ENCODE measurements around the gene DAB1. TPM values are rescaled to one million over a fixed set of nuclear protein-coding genes. Genes with fewer than 3 reads are reported as not detected.

The DAB1 gene
- polyA plus RNA-seq, 3 donors: not detected

GRCh38 chr1:57319165-57319564 lies 104.7 kb downstream of the DAB1 start:
- Histone ChIP-seq H3K36me3 (replicated peaks in 1 of 2; ENCODE audit: control insufficient read depth in 1 of 2, insufficient read depth in 2 of 2, low read length in 2 of 2) (no peaks in the 10 kb centered on the region), H2AFZ (ENCODE audit: insufficient read depth, low read depth, low read length, poor library complexity, severe bottlenecking) (no peak overlapping the region), H3K27ac (ENCODE audit: low read depth in 1 of 2, low read length in 2 of 2) (no peak overlapping the region), H3K79me2 (ENCODE audit: insufficient read depth, low read length) (no peaks in the 10 kb centered on the region), H3K4me1 (ENCODE audit: control insufficient read depth in 1 of 2, insufficient read depth in 2 of 2, low read length in 2 of 2) (no peaks in the 10 kb centered on the region), H3K4me2 (replicated peaks; ENCODE audit: extremely low read depth, low read length, poor library complexity, severe bottlenecking) (no peak overlapping the region), H3K27me3 (ENCODE audit: control insufficient read depth in 2 of 2, insufficient read depth in 2 of 2, low read length in 2 of 2) (no peaks in the 10 kb centered on the region), H3K9ac (ENCODE audit: insufficient read depth, low read length, poor library complexity, severe bottlenecking) (no peak overlapping the region), H4K20me1 (ENCODE audit: insufficient read depth, low read length) (no peaks in the 10 kb centered on the region), H3K4me3 (replicated peaks in 1 of 3; ENCODE audit: low read depth in 2 of 3, low read length in 3 of 3) (no peak overlapping the region), H3K9me3 (replicated peaks in 1 of 2; ENCODE audit: control insufficient read depth in 1 of 2, insufficient read depth in 1 of 2, low read length in 2 of 2) (no peaks in the 10 kb centered on the region)
- peaks cover 0 to 11% (median 5%) of the 10 kb centered on the region in 7 donors for H3K9me3 Mint-ChIP-seq
- intact Hi-C loops (cut with micrococcal nuclease): no loop called here
- TF ChIP-seq, protein P1, sequence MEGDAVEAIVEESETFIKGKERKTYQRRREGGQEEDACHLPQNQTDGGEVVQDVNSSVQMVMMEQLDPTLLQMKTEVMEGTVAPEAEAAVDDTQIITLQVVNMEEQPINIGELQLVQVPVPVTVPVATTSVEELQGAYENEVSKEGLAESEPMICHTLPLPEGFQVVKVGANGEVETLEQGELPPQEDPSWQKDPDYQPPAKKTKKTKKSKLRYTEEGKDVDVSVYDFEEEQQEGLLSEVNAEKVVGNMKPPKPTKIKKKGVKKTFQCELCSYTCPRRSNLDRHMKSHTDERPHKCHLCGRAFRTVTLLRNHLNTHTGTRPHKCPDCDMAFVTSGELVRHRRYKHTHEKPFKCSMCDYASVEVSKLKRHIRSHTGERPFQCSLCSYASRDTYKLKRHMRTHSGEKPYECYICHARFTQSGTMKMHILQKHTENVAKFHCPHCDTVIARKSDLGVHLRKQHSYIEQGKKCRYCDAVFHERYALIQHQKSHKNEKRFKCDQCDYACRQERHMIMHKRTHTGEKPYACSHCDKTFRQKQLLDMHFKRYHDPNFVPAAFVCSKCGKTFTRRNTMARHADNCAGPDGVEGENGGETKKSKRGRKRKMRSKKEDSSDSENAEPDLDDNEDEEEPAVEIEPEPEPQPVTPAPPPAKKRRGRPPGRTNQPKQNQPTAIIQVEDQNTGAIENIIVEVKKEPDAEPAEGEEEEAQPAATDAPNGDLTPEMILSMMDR (IDR thresholded peaks at IDR 0.05): no peak
- H3K27me3 Mint-ChIP-seq (ENCODE audit: low read depth in 3 of 3): peaks cover 0 to 5% (median 1%) of the 10 kb centered on the region in 3 donors
- DNase-seq: no peak
- H3K36me3 Mint-ChIP-seq: no peaks in the 10 kb centered on the region
- H3K27ac Mint-ChIP-seq: no peak overlapping the region
- H3K4me3 Mint-ChIP-seq: no peak overlapping the region
- WGBS (ENCODE audit: insufficient coverage): 95% methylated on average over 2 of the region's 4 CpGs
- no peaks in the 10 kb centered on the region for H3K4me1 Mint-ChIP-seq

DNA sequence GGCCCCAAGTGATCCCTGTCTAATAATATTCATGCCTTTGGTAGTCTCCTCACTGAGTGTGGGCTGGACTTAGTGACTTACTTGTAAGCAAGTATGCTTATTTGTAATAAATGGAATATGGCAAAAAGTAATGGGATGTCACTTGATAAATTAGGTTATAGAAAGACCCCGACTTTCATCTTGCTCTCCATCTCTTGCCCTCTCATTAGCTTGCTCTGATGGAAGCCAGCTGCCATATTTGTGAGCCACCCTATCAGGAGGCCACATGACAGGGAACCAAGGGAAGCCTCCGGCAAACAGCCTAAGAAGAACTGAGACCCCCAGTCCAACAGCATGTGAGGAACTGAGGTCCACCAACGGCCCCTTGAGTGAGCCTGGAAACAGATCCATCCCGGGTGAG lies 107.0 kb downstream of the DAB1 start:
- no peaks in the 10 kb centered on the region for H3K4me1 ChIP-seq (ENCODE audit: control insufficient read depth in 1 of 2, insufficient read depth in 2 of 2, low read length in 2 of 2)
- no peak for DNase-seq
- Mint-ChIP-seq H3K4me3 (no peak overlapping the region), H3K36me3 (no peaks in the 10 kb centered on the region), H3K27ac (no peak overlapping the region), H3K27me3 (ENCODE audit: low read depth in 3 of 3) (peaks cover 0 to 5% (median 0%) of the 10 kb centered on the region in 3 donors), H3K9me3 (peaks cover 0 to 9% (median 4%) of the 10 kb centered on the region in 7 donors), H3K4me1 (no peaks in the 10 kb centered on the region)
- no peak overlapping the region for H2AFZ ChIP-seq (ENCODE audit: insufficient read depth, low read depth, low read length, poor library complexity, severe bottlenecking)
- no peaks in the 10 kb centered on the region for H3K27me3 ChIP-seq (ENCODE audit: control insufficient read depth in 2 of 2, insufficient read depth in 2 of 2, low read length in 2 of 2)
- TF ChIP-seq, protein P1 (IDR thresholded peaks at IDR 0.05): no peak
- H3K36me3 ChIP-seq (replicated peaks in 1 of 2; ENCODE audit: control insufficient read depth in 1 of 2, insufficient read depth in 2 of 2, low read length in 2 of 2): no peaks in the 10 kb centered on the region
- H3K9ac ChIP-seq (ENCODE audit: insufficient read depth, low read length, poor library complexity, severe bottlenecking): no peak overlapping the region
- no peak overlapping the region for H3K4me2 ChIP-seq (replicated peaks; ENCODE audit: extremely low read depth, low read length, poor library complexity, severe bottlenecking)
- H3K4me3 ChIP-seq (replicated peaks in 1 of 3; ENCODE audit: low read depth in 2 of 3, low read length in 3 of 3): no peak overlapping the region
- intact Hi-C loops (cut with micrococcal nuclease): no loop called here
- no peaks in the 10 kb centered on the region for H3K9me3 ChIP-seq (replicated peaks in 1 of 2; ENCODE audit: control insufficient read depth in 1 of 2, insufficient read depth in 1 of 2, low read length in 2 of 2)
- no peaks in the 10 kb centered on the region for H4K20me1 ChIP-seq (ENCODE audit: insufficient read depth, low read length)
- WGBS (ENCODE audit: insufficient coverage): 94% methylated on average over 3 of the region's 4 CpGs
- H3K79me2 ChIP-seq (ENCODE audit: insufficient read depth, low read length): no peaks in the 10 kb centered on the region
- H3K27ac ChIP-seq (ENCODE audit: low read depth in 1 of 2, low read length in 2 of 2): no peak overlapping the region

Measured in CD14-positive monocyte (primary cell).